Activated CD8-positive, alpha-beta T cell treated with anti-CD3 and anti-CD28 coated beads for 36 hours (primary cell): ENCODE data around the gene FRMD8. TPM values are rescaled to one million over a fixed set of nuclear protein-coding genes. Genes with fewer than 3 reads are reported as not detected.
A peak's percentile ranks its signal among the peaks of the same experiment; 100 is the strongest.

Source experiments
- ATAC-seq: fragments of 200-7000 bp; cut with Tn5 transposase; one replicate; pipeline ENCODE4 v1.10.0; 2021; ENCODE audit warnings: mild to moderate bottlenecking, moderate library complexity
- CTCF ChIA-PET: fragments of 350-600 bp; sonication (Branson Sonifier 250); formaldehyde crosslinking; loops from one replicate; lab custom pipeline; 2021; ENCODE audit warnings: antibody characterized with exemption; lab: Charles Lee
- POLR2A ChIA-PET: fragments of 350-600 bp; sonication (Branson Sonifier 250); formaldehyde crosslinking; loops from one replicate; lab custom pipeline; 2021; ENCODE audit warnings: antibody characterized with exemption; lab: Charles Lee
- DNase-seq: peaks from one replicate; pipeline ENCODE4 v3.0.0-alpha.2; 2020
- H3K27ac Mint-ChIP-seq: one replicate; pipeline ENCODE4 v1.8.0; 2021; ENCODE audit warnings: mild to moderate bottlenecking, mixed read lengths
- H3K27me3 Mint-ChIP-seq: one replicate; pipeline ENCODE4 v1.8.0; 2021; ENCODE audit warnings: mixed read lengths
- H3K36me3 Mint-ChIP-seq: one replicate; pipeline ENCODE4 v1.8.0; 2021; ENCODE audit warnings: low read depth, mixed read lengths
- H3K4me1 Mint-ChIP-seq: one replicate; pipeline ENCODE4 v1.8.0; 2021; ENCODE audit warnings: low read depth, mixed read lengths
- H3K4me3 Mint-ChIP-seq: one replicate; pipeline ENCODE4 v1.8.0; 2021; ENCODE audit warnings: mild to moderate bottlenecking, moderate library complexity, mixed read lengths
- H3K9me3 Mint-ChIP-seq: one replicate; pipeline ENCODE4 v1.8.0; 2021; ENCODE audit warnings: mixed read lengths
- CTCF ChIP-seq: fragments of 200-600 bp; IDR thresholded peaks from one replicate; pipeline ENCODE4 v1.8.0; 2022; ENCODE audit warnings: antibody characterized with exemption, mild to moderate bottlenecking
- intact Hi-C: fragments of 100-400 bp; cut with micrococcal nuclease; formaldehyde crosslinking; loops from one replicate; pipeline ENCODE4 v1.10.0; 2022
- total RNA-seq, 2 experiments: library from RNA; stranded (reverse); gene quantifications; one replicate each; pipeline ENCODE4 v1.2.3, GENCODE V29; 2021

The FRMD8 gene
- total RNA-seq, 2 experiments from 2014 or later: 26.8 to 33.3 TPM

DNA sequence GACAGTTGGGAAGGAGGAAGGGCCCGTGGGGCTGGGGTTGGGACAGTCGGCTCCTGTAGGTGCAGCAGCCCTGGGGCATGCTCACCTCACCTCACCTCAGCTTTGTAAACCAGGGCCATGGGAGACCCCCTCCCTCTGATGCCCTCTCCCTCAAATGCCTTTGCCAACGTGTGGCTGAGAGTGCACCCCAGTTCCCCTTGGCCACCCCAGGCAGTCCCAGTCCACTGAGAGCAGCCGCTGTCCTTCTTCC lies 31.9 kb downstream of the FRMD8 start:
- Mint-ChIP-seq H3K27me3 (peaks cover 5% of the 10 kb centered on the region), H3K36me3 (peaks cover 20% of the 10 kb centered on the region), H3K4me1 (peaks cover 36% of the 10 kb centered on the region), H3K4me3 (peak overlapping the region; percentile 89), H3K27ac (peak overlapping the region; percentile 98), H3K9me3 (no peaks in the 10 kb centered on the region)
- DNase-seq (peak; percentile 66), ATAC-seq (peak; percentile 2)
- CTCF ChIA-PET: interaction anchor here (1.1 to 15.1 kb wide), 7 partner anchors 14 to 85 kb away, joined by 3 to 448 read pairs (median 27); partner anchors contain the start of genes FRMD8, MALAT1 and SLC25A45
- TF ChIP-seq CTCF: no peak
- POLR2A ChIA-PET: interaction anchor here (0.7 to 21.0 kb wide), 15 partner anchors 7 to 159 kb away, joined by 3 to 4842 read pairs (median 6); partner anchors contain the start of genes FRMD8, LTBP3, MALAT1 and NEAT1
- intact Hi-C loops: no loop called here

DNA sequence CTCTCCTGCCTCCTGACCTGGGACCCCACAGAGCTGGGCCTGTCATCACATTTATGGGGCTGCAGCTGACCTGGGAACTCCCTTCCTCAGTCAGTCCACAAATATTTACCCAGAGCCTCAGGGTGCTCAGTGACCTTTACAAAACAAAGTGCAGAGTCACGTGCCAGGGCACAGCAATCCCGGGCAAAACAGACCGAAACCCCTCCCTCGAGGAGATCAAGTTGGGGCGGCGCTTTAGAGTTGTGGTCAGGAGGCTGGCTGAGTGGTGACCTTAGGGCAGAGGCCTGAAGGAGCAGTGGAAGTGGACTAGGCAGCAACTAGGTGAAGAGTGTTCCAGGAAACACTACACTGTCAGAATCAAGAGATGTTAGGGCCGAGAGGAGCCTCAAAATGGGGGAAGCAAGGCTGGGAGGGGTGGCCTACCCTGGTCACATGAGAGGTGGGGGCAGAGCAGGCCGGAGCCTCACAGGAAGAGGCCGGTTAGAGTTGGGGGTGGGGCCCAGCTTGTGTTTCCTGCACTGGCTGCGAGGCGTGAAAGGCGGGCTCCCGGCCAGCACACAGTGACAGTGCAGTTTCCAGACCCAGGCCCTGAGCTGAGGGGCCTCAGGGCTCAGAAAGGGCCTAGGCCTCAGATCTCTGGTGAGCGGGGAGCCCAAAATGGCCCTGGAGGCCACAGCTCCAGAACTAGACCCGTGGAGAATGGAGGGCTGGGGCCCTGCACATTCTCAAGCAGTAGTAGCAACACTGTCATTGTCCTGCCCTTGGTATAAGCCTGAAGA lies 32.4 kb downstream of the FRMD8 start:
- intact Hi-C loops: no loop called here
- peaks cover 25% of the 10 kb centered on the region for H3K36me3 Mint-ChIP-seq
- peak overlapping the region; percentile 89 for H3K4me3 Mint-ChIP-seq
- POLR2A ChIA-PET: interaction anchor here (0.7 to 21.0 kb wide), 19 partner anchors 7 to 196 kb away, joined by 3 to 4842 read pairs (median 4); partner anchors contain the start of genes FRMD8, LTBP3, MALAT1 and MAP3K11
- H3K9me3 Mint-ChIP-seq: no peaks in the 10 kb centered on the region
- DNase-seq (peak; percentile 98), ATAC-seq (peak; percentile 53)
- no peak for TF ChIP-seq CTCF
- CTCF ChIA-PET: interaction anchor here (1.1 to 15.1 kb wide), 7 partner anchors 10 to 84 kb away, joined by 3 to 448 read pairs (median 4); partner anchors contain the start of genes FRMD8 and MALAT1
- H3K27me3 Mint-ChIP-seq: peaks cover 8% of the 10 kb centered on the region
- H3K27ac Mint-ChIP-seq: peak overlapping the region; percentile 98
- H3K4me1 Mint-ChIP-seq: peaks cover 36% of the 10 kb centered on the region

DNA sequence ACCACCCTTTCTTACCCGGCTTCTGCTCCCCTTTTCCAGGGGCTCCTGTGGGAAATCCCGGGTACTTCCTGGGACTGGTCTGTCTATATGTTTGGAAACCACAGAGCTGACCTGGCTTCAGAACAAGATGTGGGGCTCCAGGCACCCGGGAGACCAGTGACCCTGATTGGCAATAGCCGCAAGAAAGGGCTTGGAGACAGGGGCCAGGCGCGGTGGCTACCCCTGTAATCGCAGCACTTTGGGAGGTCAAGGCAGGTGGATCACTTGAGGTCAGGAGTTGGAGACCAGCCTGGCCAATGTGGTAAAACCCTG lies 33.0 kb downstream of the FRMD8 start:
- intact Hi-C loops: no loop called here
- TF ChIP-seq CTCF: no peak
- POLR2A ChIA-PET: interaction anchor here (0.7 to 21.0 kb wide), 16 partner anchors 6 to 554 kb away, joined by 3 to 4842 read pairs (median 4); partner anchors contain the start of genes FRMD8, LTBP3, MALAT1 and MAP3K11
- peaks cover 36% of the 10 kb centered on the region for H3K4me1 Mint-ChIP-seq
- H3K4me3 Mint-ChIP-seq: peak overlapping the region; percentile 89
- H3K27me3 Mint-ChIP-seq: peaks cover 8% of the 10 kb centered on the region
- DNase-seq (no peak), ATAC-seq (no peak)
- H3K9me3 Mint-ChIP-seq: no peaks in the 10 kb centered on the region
- H3K27ac Mint-ChIP-seq: peak overlapping the region; percentile 98
- H3K36me3 Mint-ChIP-seq: peaks cover 30% of the 10 kb centered on the region
- CTCF ChIA-PET: interaction anchor here (0.7 to 15.1 kb wide), 7 partner anchors 9 to 84 kb away, joined by 3 to 448 read pairs (median 4); partner anchors contain the start of gene MALAT1

GRCh38 chr11:65419772-65420481 lies 33.5 kb downstream of the FRMD8 start:
- peaks cover 36% of the 10 kb centered on the region for H3K4me1 Mint-ChIP-seq

More at GRCh38 chr11:65419772-65420481, 33.5 kb downstream of the FRMD8 start:
- ATAC-seq (no peak), DNase-seq (peak; percentile 72)
- no peak for TF ChIP-seq CTCF
- ChIA-PET CTCF (interaction anchor here (0.7 to 15.1 kb wide), 8 partner anchors 8 to 83 kb away, joined by 3 to 448 read pairs (median 4); partner anchors contain the start of gene MALAT1), POLR2A (interaction anchor here (0.7 to 21.0 kb wide), 19 partner anchors 6 to 561 kb away, joined by 3 to 4842 read pairs (median 4); partner anchors contain the start of genes FRMD8, LTBP3, MALAT1 and MAP3K11)
- intact Hi-C loops: no loop called here
- peaks cover 36% of the 10 kb centered on the region for H3K36me3 Mint-ChIP-seq
- H3K27ac Mint-ChIP-seq: peak overlapping the region; percentile 98
- H3K4me3 Mint-ChIP-seq: peak overlapping the region; percentile 89
- peaks cover 8% of the 10 kb centered on the region for H3K27me3 Mint-ChIP-seq
- H3K9me3 Mint-ChIP-seq: no peaks in the 10 kb centered on the region
